HG02884 (cell line): ENCODE data around the gene GSK3B.

ENCODE experiments used
- ATAC-seq: cut with Tn5 transposase; IDR thresholded peaks from one replicate; pipeline ENCODE4 v1.9.1; 2021; ENCODE audit warnings: mild to moderate bottlenecking, moderate library complexity; ENCODE audit not compliant: unreplicated experiment

The GSK3B gene

DNA sequence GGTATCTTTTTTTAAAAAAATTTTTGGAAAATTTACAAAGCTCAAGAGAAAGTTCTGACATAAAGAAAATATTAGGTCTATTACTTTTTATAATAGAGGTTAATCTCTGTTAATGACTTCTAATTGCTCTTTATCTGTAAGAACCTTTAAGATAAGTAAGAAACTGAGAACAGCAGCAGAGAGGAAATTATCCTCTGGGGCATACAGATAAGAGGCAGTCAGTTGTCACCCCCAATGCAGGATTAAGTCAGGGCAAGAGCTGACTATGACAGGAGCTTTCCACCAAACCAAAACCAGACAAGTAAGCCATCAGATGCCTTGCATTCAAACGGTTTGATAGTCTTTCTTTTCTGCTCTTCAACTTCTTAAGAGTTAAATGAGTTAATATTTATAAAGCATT, 149.0 kb downstream of the GSK3B start:
- ATAC-seq = no peak

DNA sequence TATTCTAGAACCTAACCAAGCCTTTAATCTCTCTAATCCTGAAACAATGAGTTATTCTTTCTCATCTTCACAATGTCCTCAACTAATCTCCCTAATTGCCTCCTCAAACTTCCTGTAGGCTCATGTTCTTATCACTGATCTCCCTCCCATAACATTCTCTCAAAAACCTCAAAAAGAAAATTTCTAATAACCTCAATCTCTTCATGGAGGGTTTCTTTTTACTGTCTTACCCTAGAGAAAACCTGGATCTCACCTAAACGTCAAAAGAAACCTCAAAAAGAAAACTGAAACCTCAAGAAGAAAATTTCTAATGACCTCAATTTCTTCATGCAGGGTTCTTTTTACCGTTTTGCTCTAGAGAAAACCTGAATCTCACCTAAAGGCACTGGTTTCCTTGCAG, 150.2 kb downstream of the GSK3B start:
- peak; percentile 47 for ATAC-seq

DNA sequence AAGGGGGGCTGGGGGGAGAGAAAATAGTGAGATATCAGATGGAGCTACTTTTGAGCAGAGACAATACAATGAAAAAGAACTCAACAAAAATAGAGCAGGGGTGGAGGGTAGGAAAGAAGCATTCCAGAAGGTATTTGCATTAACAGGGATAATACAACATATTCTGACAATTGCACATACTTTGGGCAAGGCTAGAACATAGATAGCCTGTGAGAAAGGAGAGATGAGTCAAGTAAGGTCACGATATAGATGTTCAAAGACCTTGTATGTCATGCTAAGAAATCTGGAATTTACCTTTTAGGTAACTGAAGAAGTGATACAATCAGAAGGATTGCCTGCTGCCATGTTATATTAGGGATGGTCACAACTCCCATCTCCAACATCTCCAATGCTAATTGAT, 155.2 kb downstream of the GSK3B start:
- ATAC-seq = no peak

DNA sequence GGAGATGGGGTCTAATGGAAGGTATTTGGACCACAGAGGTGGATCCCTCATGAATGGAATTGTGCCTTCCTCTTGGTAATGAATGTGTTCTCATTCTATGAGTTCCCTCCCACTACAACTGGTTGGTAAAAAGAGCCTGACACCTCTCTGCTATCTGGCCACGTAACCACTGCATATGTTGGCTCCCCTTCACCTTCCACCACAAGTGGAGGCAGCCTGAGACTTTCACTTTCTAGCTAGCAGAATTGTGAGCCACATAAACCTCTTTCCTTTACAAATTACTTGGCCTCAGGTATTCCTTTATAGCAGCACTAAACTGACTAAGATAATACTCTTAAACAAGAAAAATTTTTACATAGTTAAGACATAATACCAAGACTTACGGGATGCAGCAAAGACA, 157.0 kb downstream of the GSK3B start:
- ATAC-seq = peak; percentile 100

DNA sequence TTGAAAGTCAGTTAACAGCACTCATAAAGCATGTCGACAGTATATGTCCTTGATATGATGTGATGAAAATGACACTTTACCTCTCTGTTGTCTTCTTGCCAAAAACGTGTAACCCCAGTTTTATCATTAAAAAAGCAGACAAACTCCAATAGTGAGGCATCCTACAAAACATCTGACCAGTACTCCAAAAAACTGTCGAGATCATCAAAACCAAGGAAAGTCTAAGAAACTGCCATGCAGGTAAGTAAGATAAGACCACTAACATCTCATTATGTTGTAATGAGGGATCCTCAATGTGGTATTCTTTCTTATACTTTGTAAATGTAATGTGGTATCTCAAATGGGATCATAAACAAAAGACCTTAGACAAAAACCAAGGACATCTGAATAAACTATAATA, 160.0 kb downstream of the GSK3B start:
- no peak for ATAC-seq

DNA sequence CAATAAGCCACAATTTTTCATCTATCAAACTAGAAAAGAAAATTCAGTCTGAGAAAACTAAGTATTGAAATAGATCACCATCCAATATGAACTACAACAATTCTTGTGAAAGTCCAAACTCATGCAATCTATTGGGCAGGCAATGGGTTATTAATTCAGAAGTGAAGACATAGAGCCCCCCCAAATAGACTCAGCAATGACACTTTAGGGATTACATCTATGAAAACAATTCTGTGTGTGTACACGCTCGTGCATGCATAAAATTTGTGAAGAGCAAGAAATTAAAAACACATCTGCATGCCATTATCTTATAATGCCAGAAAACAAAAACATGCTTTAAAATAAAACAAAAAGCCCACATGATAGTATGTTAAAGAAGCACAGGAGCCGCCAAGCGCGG, 161.0 kb downstream of the GSK3B start:
- ATAC-seq = no peak

DNA sequence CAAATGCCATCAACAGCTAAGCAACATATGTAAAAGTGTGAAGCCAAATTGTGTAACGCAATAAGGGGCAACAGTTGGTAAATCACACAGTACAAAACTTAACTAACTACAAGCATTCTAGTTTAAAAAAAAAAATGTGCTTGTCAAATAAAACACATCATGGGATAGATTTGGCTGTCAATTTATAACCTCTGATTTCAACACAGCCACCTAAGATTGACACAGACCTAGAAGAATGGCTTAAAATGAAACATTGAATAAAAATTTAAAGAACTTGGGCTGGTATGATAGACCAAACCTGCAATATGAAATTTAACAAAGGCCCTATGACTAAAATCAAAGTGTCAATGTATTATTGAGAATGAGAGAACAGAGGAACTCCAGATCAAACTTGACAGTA, 164.0 kb downstream of the GSK3B start:
- no peak for ATAC-seq

DNA sequence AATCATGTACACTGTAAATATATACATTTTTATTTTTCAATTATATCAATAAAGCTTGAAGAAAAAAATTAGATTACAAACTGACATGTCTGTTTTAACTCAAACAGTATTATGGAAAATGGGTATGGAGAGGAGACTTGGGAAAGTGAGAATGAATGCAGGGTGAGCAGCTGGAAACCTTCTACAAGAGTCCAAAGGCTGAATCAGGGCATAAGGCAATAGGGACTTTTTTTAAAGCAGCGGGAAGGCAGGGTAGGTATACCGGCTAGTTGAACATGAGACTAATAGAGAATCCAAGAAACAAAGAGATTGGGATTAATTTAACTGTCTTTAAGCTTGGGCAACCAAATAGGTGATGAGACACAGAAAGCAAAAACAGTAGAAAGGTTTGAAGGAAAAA, 167.1 kb downstream of the GSK3B start:
- ATAC-seq = no peak

DNA sequence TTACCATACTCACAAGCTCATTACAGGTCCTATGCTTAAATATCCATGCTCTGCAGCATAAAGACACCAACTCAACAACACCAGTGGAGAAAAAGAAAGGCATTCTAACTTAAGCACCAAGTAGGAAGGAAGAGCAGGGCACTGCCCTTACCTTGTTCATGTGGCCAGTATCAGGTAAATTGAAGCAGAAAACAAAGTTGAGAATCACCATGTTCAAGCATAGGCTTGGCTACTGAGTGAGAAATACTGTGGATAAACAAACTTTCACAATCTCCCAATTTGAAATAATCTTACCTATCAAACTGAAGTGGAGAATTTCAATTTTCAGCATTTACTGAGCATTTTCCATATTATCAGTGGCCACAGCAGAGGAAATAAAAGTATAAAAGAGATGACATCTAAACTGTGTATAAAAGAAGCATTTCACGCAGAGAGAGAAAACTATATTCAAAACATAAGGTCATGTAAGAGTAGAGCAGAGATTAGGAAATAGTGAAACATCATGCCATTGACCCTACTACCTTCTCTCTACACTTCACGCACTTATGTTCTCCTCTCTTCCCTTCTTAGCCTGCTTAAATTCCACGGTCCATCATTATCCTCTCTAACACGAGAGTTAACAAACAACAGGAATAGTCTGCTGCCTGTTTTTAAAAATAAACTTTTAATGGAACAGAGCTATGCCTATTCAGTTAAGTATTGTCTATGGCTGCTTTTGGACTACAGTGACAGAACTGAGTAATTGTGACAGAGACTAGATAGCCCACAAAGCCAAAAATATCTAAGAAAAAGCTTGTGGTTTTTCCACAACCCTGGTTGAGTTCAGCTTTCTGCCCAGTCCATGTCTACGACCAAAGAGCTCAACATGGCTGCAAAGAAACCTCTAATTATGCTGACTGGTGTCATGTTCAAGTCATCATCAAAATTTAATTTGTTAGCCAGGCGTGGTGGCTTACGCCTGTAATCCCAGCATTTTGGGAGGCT, 169.8 kb downstream of the GSK3B start:
- ATAC-seq = no peak

DNA sequence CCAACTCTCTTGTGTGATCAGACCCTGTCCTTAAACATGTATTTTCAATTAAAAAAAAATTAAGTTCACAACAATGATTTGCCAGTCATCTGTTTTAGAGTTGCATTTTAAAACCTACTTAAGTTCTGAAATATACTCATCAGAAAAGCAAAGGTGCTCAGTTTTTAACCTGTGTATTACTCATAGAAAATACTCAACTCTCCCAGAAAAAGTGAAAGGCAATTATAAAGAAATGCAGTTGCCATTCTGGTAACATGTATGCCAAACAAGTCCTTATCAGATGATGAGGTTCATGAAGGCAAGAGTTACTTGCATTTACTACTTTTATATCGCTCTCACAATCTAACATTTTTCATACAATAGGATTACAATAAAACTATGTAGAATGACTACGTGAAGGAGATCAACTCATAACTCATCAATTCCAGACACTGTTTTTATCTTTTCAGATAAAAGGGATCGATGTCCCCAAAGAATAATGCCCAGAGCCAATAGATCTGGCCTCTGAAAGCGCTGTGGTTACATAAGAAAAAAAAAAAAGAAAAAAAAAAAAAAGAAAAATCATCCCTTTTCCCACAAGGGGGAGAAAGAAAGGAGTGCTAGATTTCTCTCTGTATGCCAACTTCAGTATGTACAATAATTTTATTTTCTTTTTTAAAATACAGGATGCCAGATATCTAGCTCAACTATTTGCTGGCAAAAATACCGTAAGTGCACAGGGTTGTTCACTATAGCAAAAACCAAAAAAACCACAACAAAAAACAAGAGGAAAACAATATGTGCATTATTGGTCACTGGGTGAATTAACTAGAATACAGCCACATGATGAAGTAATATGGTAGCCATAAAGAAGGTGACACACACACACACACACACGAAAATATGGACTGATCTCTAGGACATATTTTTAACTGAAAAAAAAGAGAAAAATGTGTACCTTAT, 175.0 kb downstream of the GSK3B start:
- no peak for ATAC-seq

DNA sequence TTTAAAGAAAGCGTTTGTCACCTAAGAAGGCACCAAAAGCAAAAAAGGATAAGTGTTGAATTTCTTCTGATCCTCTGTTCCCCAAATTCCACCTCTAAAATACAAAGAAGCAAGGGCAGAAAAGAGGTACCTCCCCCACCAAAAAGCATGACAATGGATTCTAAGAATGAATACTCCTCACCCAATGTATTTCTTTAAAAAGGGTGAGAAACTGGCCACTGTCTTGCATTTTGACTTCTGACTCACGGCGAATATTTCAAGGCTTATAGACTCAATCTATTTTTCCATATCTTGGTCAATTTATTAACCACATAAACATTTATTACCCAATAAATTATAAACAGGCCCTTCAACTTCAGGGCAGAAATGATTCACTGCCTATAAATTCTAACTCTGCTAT, 181.2 kb downstream of the GSK3B start:
- no peak for ATAC-seq

DNA sequence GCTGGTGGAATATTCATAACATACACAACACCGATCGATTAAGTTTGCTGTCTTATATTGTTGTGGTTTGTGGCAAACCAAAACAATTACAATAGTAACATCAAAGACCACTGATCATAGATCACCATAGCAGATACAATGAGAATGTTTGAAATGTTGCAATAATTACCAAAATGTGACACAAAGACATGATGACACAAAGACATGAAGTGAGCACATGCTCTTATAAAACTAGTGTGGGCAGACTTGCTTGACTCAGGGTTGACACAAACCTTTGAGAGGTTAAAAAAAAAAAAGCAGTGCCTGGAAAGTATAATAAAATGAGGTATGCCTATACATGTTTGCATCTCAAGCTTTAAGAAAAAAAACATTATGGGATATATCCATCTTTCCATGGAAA, 182.0 kb downstream of the GSK3B start:
- peak; percentile 13 for ATAC-seq

DNA sequence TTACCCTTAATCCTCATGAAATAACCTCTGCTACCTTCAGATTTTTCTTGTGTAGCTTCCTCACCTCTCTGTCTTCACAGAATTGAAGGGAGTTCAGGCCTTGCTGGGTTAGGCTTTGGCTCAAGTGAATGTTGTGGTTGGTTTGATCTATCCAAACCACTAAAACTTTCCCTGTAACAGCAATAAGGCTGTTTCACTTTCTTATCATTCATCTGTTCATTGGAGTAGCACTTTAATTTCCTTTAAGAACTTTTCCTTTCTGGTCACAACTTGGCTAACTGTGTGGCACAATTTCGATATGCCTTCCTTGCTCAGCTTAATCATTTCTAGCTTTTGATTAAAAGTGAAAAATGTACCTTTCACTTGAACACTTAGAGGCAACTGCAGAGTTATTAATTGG, 182.5 kb downstream of the GSK3B start:
- peak; percentile 66 for ATAC-seq

DNA sequence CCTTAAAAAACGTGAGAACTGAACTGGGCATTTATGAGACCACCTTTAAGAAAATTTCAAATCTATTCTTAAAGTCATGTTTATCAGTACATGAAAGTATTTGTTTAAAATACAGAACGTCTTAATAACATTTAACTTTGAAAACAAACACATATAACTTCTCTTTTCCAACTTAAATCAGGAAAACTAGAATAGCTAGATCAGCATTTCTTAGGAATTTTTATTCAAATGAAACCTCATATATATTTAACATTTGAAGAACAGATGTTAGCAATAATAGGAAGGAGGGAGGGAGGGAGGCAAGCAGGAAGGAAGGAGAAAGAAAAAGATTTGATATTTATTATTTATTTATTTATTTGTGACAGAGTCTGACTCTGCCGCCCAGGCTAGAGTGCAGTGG, 192.2 kb downstream of the GSK3B start:
- ATAC-seq = no peak

DNA sequence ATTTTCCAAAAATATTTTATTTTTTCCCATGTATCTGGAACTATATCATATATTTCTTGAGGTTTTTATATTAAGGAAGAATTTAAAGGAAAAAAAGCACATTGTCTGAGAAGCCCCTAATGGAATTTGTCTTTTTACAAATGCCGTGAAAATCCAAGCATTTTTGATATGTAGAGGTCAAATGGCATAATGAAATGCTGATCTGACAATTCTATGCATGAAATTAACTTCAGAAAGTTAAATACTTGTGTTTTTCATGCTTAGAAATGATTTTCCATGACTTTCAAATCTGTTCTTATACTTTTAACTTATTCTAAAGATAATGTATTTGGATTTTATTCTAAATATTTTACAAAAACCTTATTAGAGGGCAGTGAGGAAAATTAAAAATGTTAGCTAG, 193.1 kb downstream of the GSK3B start:
- ATAC-seq = no peak

DNA sequence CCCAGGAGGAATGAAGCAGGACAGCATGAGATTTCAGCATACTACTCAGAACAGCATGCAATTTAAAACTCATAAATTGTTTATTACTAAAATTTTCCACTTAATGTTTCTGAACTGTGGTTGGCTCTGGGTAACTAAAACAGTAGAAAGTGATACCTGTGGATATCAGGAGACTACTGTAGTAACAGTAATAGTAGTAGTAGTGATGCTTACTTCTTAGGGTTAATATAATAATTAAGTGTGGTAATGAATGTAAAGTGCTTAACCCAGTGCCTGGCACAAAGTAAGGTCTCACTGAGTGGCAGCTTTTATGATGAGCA, 195.1 kb downstream of the GSK3B start:
- no peak for ATAC-seq

DNA sequence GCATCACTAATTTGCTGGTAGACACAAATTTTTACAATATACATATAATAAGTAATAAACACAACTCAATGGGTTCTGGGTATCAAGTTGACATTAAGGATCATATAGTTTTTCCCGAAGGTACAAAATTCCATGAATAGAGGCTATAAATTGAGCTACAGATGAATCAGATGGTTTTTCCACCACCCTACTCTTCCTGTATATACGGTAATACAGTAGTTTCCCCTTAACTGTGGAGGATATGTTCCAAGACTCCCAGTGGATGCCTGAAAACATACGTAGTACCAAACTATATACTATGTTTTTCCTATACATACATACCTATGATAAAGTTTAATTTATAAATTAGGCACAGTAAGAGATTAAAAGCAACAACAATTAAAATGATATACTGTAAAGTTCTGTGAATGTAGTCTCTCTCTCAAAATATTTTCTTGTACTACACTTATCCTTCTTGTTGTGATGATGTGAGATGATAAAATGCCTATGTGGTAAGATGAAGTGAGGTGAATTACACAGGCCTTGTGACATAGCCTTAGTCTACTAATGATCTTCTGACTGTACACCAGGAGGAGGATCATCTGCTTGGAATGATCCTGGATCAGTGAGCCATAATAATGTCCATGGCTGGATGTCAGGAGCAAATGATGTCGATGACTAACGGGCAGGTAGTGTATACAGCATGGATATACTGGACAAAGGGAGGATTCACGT, 195.6 kb downstream of the GSK3B start:
- ATAC-seq = no peak

DNA sequence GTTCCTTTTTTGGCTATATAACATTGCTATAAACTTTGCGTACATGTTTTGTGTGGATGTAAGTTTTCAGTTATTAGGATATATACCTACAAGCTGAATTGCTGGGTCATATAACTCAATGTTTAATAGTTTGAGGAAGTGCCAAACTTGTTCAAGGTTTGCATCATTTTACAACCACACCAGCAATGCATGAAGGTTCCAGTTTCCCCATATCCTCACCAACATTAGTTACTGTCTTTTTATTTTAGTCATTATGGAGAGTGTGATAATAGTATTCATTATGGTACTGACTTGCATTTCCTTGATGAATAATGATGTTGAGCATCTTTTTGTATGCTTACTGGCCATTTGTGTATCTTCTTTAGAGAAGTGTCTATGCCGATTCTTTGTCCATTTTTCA, 200.1 kb downstream of the GSK3B start:
- ATAC-seq = no peak

DNA sequence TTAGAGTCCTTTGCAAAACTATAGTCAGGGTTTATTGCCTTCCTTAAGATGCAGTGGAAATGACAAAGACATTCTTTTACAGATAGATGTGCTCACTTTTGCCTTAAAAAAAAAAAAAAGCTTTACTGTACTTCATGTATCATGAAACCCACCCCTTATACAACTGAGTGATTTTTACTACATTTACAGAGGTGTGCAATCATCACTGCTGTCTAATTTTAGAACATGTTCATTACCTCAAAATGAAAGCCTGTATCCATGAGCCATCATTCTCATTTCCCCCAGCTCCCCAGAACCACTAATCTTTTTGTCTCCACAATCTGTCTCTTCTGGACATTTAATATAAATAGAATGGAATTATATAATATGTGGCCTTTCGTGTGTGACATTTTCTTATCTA, 200.5 kb downstream of the GSK3B start:
- no peak for ATAC-seq

DNA sequence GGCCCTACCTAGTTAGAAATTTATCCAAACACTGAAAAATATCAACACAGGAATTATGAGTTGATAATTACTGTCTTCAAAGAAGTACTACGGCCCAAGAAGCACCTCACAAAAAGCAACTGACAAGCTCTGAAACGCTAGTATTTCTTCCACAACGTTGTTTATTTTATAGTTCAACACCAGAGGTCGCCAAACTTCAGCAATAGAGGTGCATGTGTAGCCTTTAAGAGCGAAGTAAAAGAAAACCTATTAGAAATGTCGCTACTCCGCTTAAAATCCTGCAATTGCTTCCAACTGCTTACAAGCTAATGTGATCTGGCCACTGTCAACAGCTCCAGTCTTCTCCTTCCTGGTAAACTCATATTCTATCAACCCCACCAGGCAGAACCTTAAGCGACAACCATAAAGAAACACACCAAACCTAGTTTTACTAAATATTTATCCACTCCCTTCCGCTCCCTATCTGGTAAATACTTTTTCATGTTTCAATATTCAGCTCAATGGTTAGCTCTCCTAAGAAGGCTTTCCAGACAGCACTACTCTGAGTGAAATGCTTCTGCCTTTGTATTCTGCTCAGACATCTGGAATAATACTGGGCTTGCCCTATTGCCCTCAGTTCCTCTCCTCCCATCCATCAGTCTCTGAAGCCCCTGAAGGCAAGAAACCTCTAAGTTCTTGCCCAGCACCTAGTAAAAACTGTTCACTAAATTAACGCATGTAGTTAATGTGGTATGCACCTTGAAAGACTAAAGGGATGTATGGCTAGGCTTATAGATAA, 202.1 kb downstream of the GSK3B start:
- ATAC-seq = peak; percentile 67
